Measurements from ENCODE around the gene SPIRE1. TPM values are rescaled to one million over a fixed set of nuclear protein-coding genes. Genes with fewer than 3 reads are reported as not detected.
A peak's percentile ranks its signal among the peaks of the same experiment; 100 is the strongest.

SPIRE1 gene
- total RNA-seq, 2 experiments from 2014 or later = 2.8 to 4.4 TPM

DNA sequence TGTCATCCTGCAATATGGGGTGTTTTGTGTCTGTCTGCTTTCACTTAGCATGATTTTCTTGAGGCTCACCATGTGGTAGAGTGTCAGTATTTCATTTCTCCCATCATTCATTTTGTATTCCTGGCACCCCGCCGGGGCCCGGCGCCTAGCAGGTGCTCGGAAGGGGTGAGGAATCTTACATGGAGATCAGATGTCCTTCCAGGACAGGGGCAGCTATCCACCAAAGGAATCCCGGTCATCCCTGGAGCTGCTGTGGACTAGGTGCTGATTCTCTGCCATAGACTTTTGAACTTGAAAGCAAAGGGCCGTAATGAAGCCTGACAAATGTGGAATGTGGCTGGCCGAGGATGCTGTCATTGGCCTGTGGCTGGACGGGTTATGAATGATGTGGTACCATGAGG is 247.8 kb downstream of the SPIRE1 start:
- peaks cover 3% of the 10 kb centered on the region for H3K36me3 Mint-ChIP-seq (ENCODE audit: low read depth)
- POLR2A ChIA-PET = no interaction called here
- peaks cover 12% of the 10 kb centered on the region for H3K27me3 Mint-ChIP-seq
- ATAC-seq (no peak), DNase-seq (no peak)
- no peak overlapping the region for H3K27ac Mint-ChIP-seq
- intact Hi-C loops (cut with micrococcal nuclease) = no loop called here
- TF ChIP-seq, protein P1, sequence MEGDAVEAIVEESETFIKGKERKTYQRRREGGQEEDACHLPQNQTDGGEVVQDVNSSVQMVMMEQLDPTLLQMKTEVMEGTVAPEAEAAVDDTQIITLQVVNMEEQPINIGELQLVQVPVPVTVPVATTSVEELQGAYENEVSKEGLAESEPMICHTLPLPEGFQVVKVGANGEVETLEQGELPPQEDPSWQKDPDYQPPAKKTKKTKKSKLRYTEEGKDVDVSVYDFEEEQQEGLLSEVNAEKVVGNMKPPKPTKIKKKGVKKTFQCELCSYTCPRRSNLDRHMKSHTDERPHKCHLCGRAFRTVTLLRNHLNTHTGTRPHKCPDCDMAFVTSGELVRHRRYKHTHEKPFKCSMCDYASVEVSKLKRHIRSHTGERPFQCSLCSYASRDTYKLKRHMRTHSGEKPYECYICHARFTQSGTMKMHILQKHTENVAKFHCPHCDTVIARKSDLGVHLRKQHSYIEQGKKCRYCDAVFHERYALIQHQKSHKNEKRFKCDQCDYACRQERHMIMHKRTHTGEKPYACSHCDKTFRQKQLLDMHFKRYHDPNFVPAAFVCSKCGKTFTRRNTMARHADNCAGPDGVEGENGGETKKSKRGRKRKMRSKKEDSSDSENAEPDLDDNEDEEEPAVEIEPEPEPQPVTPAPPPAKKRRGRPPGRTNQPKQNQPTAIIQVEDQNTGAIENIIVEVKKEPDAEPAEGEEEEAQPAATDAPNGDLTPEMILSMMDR (IDR thresholded peaks at IDR 0.05) = no peak
- H3K9me3 Mint-ChIP-seq = no peaks in the 10 kb centered on the region
- CTCF ChIA-PET = interaction anchor here (0.8 kb wide), 1 partner anchor 16 kb away, joined by 3 read pairs; no protein-coding TSS in a partner anchor
- no peak overlapping the region for H3K4me3 Mint-ChIP-seq
- H3K4me1 Mint-ChIP-seq (ENCODE audit: low read depth) = peaks cover 24% of the 10 kb centered on the region

DNA sequence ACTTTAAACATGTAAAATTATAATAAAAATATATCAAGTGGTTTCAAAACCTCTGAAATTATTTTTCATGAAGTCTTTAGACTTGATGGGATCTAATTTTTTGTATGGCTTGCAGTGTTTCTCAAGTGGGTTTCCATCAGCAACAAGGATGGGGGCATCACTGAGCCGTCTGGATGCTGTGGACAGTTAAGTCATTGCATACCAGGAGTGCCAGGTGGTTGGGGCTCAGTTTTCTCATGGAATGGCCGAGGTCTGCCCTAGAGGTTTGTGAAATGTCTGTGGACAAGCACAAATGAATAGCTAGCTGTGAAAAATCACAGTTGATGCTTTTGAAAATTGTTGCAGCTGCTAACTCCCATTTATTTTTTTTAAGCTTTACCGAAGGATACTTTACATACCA is 248.4 kb downstream of the SPIRE1 start:
- H3K4me3 Mint-ChIP-seq = no peak overlapping the region
- TF ChIP-seq, protein P1 (IDR thresholded peaks at IDR 0.05) = no peak
- peaks cover 14% of the 10 kb centered on the region for H3K27me3 Mint-ChIP-seq
- ChIA-PET CTCF (interaction anchor here (0.8 kb wide), 1 partner anchor 16 kb away, joined by 3 read pairs; no protein-coding TSS in a partner anchor), POLR2A (interaction anchor here (0.6 to 0.7 kb wide), 2 partner anchors 45 to 95 kb away, joined by 3 read pairs; no protein-coding TSS in a partner anchor)
- intact Hi-C loops (cut with micrococcal nuclease) = no loop called here
- no peak for DNase-seq
- H3K27ac Mint-ChIP-seq = no peak overlapping the region
- peaks cover 24% of the 10 kb centered on the region for H3K4me1 Mint-ChIP-seq (ENCODE audit: low read depth)
- no peak for ATAC-seq
- peaks cover 3% of the 10 kb centered on the region for H3K36me3 Mint-ChIP-seq (ENCODE audit: low read depth)
- no peaks in the 10 kb centered on the region for H3K9me3 Mint-ChIP-seq

DNA sequence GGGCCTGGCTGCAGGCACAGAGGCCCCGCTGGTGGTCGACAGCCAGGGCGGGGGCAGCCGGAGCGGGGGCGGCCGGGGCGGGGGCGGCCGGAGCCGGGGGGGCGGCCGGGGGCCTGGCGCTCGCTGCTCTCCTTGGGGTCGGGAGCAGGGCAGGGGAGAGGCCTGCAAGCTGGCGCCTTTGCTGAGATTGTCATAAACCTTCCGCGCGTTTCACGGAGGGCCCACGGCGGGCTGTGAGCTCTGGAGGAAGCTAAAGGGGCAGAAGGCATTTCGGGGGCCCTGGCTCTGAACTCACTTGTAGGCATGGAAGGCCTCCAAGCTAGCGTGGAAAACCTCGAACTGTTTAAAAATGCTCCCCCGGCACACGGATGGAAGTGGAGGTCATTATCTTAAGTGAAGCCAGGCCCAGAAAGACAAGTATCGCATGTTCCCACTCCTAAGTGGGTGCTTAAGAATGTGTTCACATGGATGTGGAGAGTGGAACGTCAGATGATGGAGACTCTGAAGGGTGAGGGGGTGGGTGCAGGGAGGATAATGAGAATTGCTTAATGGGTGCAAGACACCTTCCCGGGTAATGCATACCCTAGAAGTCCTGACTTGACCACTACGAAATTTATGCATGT is 249.5 kb downstream of the SPIRE1 start:
- ATAC-seq (no peak), DNase-seq (peak; percentile 28)
- peaks cover 3% of the 10 kb centered on the region for H3K36me3 Mint-ChIP-seq (ENCODE audit: low read depth)
- intact Hi-C loops (cut with micrococcal nuclease) = no loop called here
- peak overlapping the region; percentile 74 for H3K4me3 Mint-ChIP-seq
- H3K27me3 Mint-ChIP-seq = peaks cover 17% of the 10 kb centered on the region
- POLR2A ChIA-PET = interaction anchor here (0.8 to 1.9 kb wide), 6 partner anchors 9 to 294 kb away, joined by 3 to 7 read pairs (median 4); partner anchors contain the start of genes AFG3L2 and CEP76
- H3K4me1 Mint-ChIP-seq (ENCODE audit: low read depth) = peaks cover 30% of the 10 kb centered on the region
- CTCF ChIA-PET = interaction anchor here (1.7 to 1.9 kb wide), 2 partner anchors 17 to 250 kb away, joined by 6 to 8 read pairs; partner anchors contain the start of gene SPIRE1
- H3K9me3 Mint-ChIP-seq = no peaks in the 10 kb centered on the region
- H3K27ac Mint-ChIP-seq = peak overlapping the region; percentile 11
- TF ChIP-seq, protein P1 (IDR thresholded peaks at IDR 0.05) = no peak

DNA sequence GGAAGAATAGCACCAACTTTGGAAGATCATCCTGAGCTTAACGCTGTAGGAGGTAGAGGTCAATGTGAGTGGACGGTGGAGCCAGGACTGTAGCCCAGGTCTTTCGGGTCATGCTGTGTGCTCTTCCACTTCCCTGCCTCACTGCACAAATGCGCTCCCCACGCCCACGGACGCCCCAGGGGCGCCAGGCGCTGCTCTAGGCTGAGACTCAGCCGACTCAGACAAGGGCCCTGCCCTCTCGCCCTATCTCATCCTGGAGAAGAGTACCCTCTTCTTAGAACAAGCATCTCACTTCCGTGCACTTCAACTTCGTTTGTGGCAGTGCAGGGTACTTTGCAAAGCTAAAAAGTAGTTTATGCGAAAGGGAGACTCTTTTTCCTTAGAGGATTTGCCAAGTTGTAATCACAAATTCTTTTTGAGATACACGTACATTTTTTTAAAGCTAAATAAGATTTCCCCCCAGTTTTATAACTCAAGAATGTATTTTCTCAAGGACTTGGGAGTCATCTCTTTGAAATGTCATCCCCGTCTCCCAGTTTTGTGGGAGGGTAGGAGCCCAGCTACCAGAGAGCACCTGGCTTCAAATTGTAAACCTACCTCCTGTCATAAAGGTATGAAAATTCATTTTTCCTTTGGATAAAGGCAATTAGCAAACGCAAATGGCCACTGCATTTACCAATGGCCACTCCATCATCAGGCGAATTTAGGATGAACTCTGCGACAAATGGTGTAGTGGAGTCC is 251.4 kb downstream of the SPIRE1 start:
- ATAC-seq = no peak
- intact Hi-C loops (cut with micrococcal nuclease) = no loop called here
- no peak overlapping the region for H3K27ac Mint-ChIP-seq
- ChIA-PET CTCF (interaction anchor here (1.5 to 4.4 kb wide), 3 partner anchors 13 to 254 kb away, joined by 3 to 38 read pairs (median 6); partner anchors contain the start of gene SPIRE1), POLR2A (interaction anchor here (0.9 to 1.9 kb wide), 2 partner anchors 13 to 252 kb away, joined by 4 to 7 read pairs; partner anchors contain the start of gene SPIRE1)
- peak overlapping the region; percentile 82 for H3K4me3 Mint-ChIP-seq
- DNase-seq = peak; percentile 51
- H3K4me1 Mint-ChIP-seq (ENCODE audit: low read depth) = peaks cover 30% of the 10 kb centered on the region
- H3K36me3 Mint-ChIP-seq (ENCODE audit: low read depth) = peaks cover 3% of the 10 kb centered on the region
- no peaks in the 10 kb centered on the region for H3K9me3 Mint-ChIP-seq
- peaks cover 24% of the 10 kb centered on the region for H3K27me3 Mint-ChIP-seq
- TF ChIP-seq, protein P1 (IDR thresholded peaks at IDR 0.05) = no peak
